H9 (cell line): Measurements from ENCODE around the gene GHSR. TPM values are rescaled to one million over a fixed set of nuclear protein-coding genes. Genes with fewer than 3 reads are reported as not detected.

ENCODE experiments used
- DNase-seq: peaks from one replicate; pipeline ENCODE4 v3.0.0-alpha.2; 2017
- H2AFZ ChIP-seq: one replicate; pipeline ENCODE4 v1.6.1; 2013; ENCODE audit warnings: mild to moderate bottlenecking, low read length, control low read depth, moderate library complexity
- H2AK5ac ChIP-seq: 2 replicates; pipeline ENCODE4 v1.6.1; 2013; ENCODE audit warnings: low read length, control low read depth, mixed read lengths; ENCODE audit not compliant: insufficient read length
- H2BK120ac ChIP-seq: one replicate; pipeline ENCODE4 v1.6.1; 2013; ENCODE audit warnings: low read depth, mild to moderate bottlenecking, low read length, control low read depth, inconsistent platforms; ENCODE audit not compliant: poor library complexity, severe bottlenecking
- H2BK12ac ChIP-seq: 2 replicates; pipeline ENCODE4 v1.6.1; 2013; ENCODE audit warnings: low read length, control low read depth, mixed read lengths, low read depth; ENCODE audit not compliant: insufficient read length
- H2BK15ac ChIP-seq: 2 replicates; pipeline ENCODE4 v1.6.1; 2013; ENCODE audit warnings: low read depth, low read length, control low read depth
- H2BK20ac ChIP-seq: one replicate; pipeline ENCODE4 v1.6.1; 2013; ENCODE audit warnings: low read depth, mild to moderate bottlenecking, low read length, control low read depth, inconsistent platforms; ENCODE audit not compliant: poor library complexity, severe bottlenecking
- H2BK5ac ChIP-seq: 2 replicates; pipeline ENCODE4 v1.6.1; 2013; ENCODE audit warnings: low read length, control low read depth, mixed read lengths; ENCODE audit not compliant: insufficient read length
- H3K14ac ChIP-seq: 2 replicates; pipeline ENCODE4 v1.6.1; 2013; ENCODE audit warnings: low read length, control low read depth; ENCODE audit not compliant: insufficient read depth
- H3K18ac ChIP-seq: 2 replicates; pipeline ENCODE4 v1.6.1; 2013; ENCODE audit warnings: low read depth, mild to moderate bottlenecking, mixed read lengths, low read length, control low read depth; ENCODE audit not compliant: insufficient read length
- H3K23ac ChIP-seq: 2 replicates; pipeline ENCODE4 v1.6.1; 2013; ENCODE audit warnings: low read length, control low read depth, mixed read lengths, low read depth; ENCODE audit not compliant: insufficient read length
- H3K23me2 ChIP-seq: 2 replicates; pipeline ENCODE4 v1.6.1; 2013; ENCODE audit warnings: low read depth, mild to moderate bottlenecking, mixed read lengths, low read length, control low read depth; ENCODE audit not compliant: insufficient read length, poor library complexity, severe bottlenecking
- H3K27ac ChIP-seq: 2 replicates; pipeline ENCODE4 v1.5.1; 2013; ENCODE audit warnings: low read length, control low read depth, mixed read lengths, low read depth; ENCODE audit not compliant: insufficient read length
- H3K27me3 ChIP-seq: 2 replicates; pipeline ENCODE4 v1.6.1; 2013; ENCODE audit warnings: low read length, control low read depth, inconsistent platforms; ENCODE audit not compliant: insufficient read depth
- H3K4ac ChIP-seq: 2 replicates; pipeline ENCODE4 v1.6.1; 2013; ENCODE audit warnings: low read depth, mild to moderate bottlenecking, control low read depth, inconsistent platforms, low read length, moderate library complexity
- H3K4me1 ChIP-seq: 2 replicates; pipeline ENCODE4 v1.6.1; 2013; ENCODE audit warnings: low read length, control low read depth, inconsistent platforms; ENCODE audit not compliant: insufficient read depth
- H3K4me2 ChIP-seq: 2 replicates; pipeline ENCODE4 v1.6.1; 2013; ENCODE audit warnings: low read length, control low read depth, mixed read lengths; ENCODE audit not compliant: insufficient read length, insufficient read depth
- H3K56ac ChIP-seq: 2 replicates; pipeline ENCODE4 v1.6.1; 2013; ENCODE audit warnings: low read depth, mild to moderate bottlenecking, mixed read lengths, low read length, control low read depth; ENCODE audit not compliant: insufficient read length
- H3K79me1 ChIP-seq: 2 replicates; pipeline ENCODE4 v1.6.1; 2013; ENCODE audit warnings: low read depth, mild to moderate bottlenecking, moderate library complexity, low read length, control low read depth, inconsistent platforms; ENCODE audit not compliant: insufficient read depth, poor library complexity, severe bottlenecking
- H3K79me2 ChIP-seq: 2 replicates; pipeline ENCODE4 v1.6.1; 2013; ENCODE audit warnings: low read length, control low read depth, inconsistent platforms; ENCODE audit not compliant: insufficient read depth
- H3K9ac ChIP-seq: 2 replicates; pipeline ENCODE4 v1.6.1; 2013; ENCODE audit warnings: low read length, control low read depth, mixed read lengths; ENCODE audit not compliant: insufficient read length; ENCODE audit errors: extremely low read depth
- H3K9me3 ChIP-seq: one replicate; pipeline ENCODE4 v1.6.1; 2013; ENCODE audit warnings: low read depth, low read length, inconsistent platforms; ENCODE audit not compliant: control insufficient read depth
- H3T11ph ChIP-seq: one replicate; pipeline ENCODE4 v1.6.1; 2013; ENCODE audit warnings: mild to moderate bottlenecking, low read length, control low read depth, inconsistent platforms
- H4K20me1 ChIP-seq: one replicate; pipeline ENCODE4 v1.6.1; 2013; ENCODE audit not compliant: control insufficient read depth, insufficient read length, insufficient read depth
- H4K5ac ChIP-seq: 2 replicates; pipeline ENCODE4 v1.6.1; 2013; ENCODE audit warnings: low read depth, mild to moderate bottlenecking, mixed read lengths, low read length, control low read depth; ENCODE audit not compliant: insufficient read length
- H4K8ac ChIP-seq: replicated peaks from 2 replicates; pipeline ENCODE4 v1.6.1; 2013; ENCODE audit warnings: low read length, control low read depth, mixed read lengths, low read depth; ENCODE audit not compliant: insufficient read length
- H4K91ac ChIP-seq: 2 replicates; pipeline ENCODE4 v1.6.1; 2013; ENCODE audit warnings: low read depth, mild to moderate bottlenecking, moderate library complexity, mixed read lengths, low read length, control low read depth; ENCODE audit not compliant: insufficient read length
- H3K27ac Mint-ChIP-seq, 3 experiments: 2 replicates in 2 of 3; 3 replicates in 1 of 3; pipeline ENCODE4 v1.8.0; 2020 to 2021; ENCODE audit warnings: mixed read lengths in 3 of 3, mild to moderate bottlenecking in 1 of 3, moderate library complexity in 1 of 3
- H3K27me3 Mint-ChIP-seq: 2 replicates; pipeline ENCODE4 v1.8.0; 2021; ENCODE audit warnings: low read depth, mild to moderate bottlenecking, moderate library complexity, mixed read lengths
- H3K36me3 Mint-ChIP-seq, 3 experiments: 2 replicates in 2 of 3; 3 replicates in 1 of 3; pipeline ENCODE4 v1.8.0; 2020 to 2021; ENCODE audit warnings: low read depth in 3 of 3, mixed read lengths in 3 of 3; ENCODE audit not compliant: insufficient read depth in 1 of 3
- H3K4me1 Mint-ChIP-seq, 2 experiments: 2 replicates each; pipeline ENCODE4 v1.8.0; 2020; ENCODE audit warnings: mixed read lengths in 2 of 2
- H3K4me3 Mint-ChIP-seq, 2 experiments: 2 replicates in 1 of 2; 3 replicates in 1 of 2; pipeline ENCODE4 v1.8.0; 2020 to 2021; ENCODE audit warnings: mild to moderate bottlenecking in 2 of 2, mixed read lengths in 2 of 2, moderate library complexity in 1 of 2
- H3K9me3 Mint-ChIP-seq, 2 experiments: 2 replicates in 1 of 2; 3 replicates in 1 of 2; pipeline ENCODE4 v1.8.0; 2020; ENCODE audit warnings: mild to moderate bottlenecking in 2 of 2, mixed read lengths in 2 of 2, moderate library complexity in 1 of 2
- CTCF ChIP-seq: fragments of 200-600 bp; sonication (generic); conservative IDR thresholded peaks from 3 replicates; pipeline ENCODE4 v1.8.0; 2021; ENCODE audit warnings: antibody characterized with exemption, mild to moderate bottlenecking
- WGBS: extraction: QIAGEN DNeasy Blood & Tissue Kit; methylation state at CpG from one replicate; pipeline ENCODE4 v1.1.7; 2013; ENCODE audit warnings: missing lambda C conversion rate, low lambda C conversion rate, mixed read lengths; ENCODE audit not compliant: insufficient read length; ENCODE audit errors: extremely low coverage; 5-methylcytosine and 5-hydroxymethylcytosine counted together
- total RNA-seq: library from RNA; stranded (reverse); gene quantifications from 2 replicates; pipeline ENCODE4 v1.2.1, GENCODE V29; 2021

The GHSR gene
- total RNA-seq, 1 experiment from 2014 or later = not detected

- Histone ChIP-seq H3T11ph (no peak overlapping the region), H3K23ac (no peak overlapping the region), H4K91ac (no peak overlapping the region), H4K8ac (no peak overlapping the region), H4K5ac (no peak overlapping the region), H3K79me2 (no peaks in the 10 kb centered on the region), H3K79me1 (no peaks in the 10 kb centered on the region), H3K23me2 (no peaks in the 10 kb centered on the region), H2BK120ac (no peak overlapping the region), H2BK5ac (no peak overlapping the region), H2BK12ac (no peak overlapping the region), H3K9ac (no peak overlapping the region), H4K20me1 (no peaks in the 10 kb centered on the region), H3K4me2 (no peak overlapping the region), H3K18ac (no peak overlapping the region), H2BK15ac (no peak overlapping the region), H3K27ac (no peak overlapping the region), H3K14ac (no peak overlapping the region), H3K27me3 (no peaks in the 10 kb centered on the region), H3K56ac (no peak overlapping the region), H3K9me3 (no peaks in the 10 kb centered on the region), H2AK5ac (no peak overlapping the region), H3K4me1 (no peaks in the 10 kb centered on the region), H2AFZ (no peak overlapping the region), H2BK20ac (no peak overlapping the region), H3K4ac (no peak overlapping the region)
- Mint-ChIP-seq H3K36me3 (no peaks in the 10 kb centered on the region), H3K27me3 (no peaks in the 10 kb centered on the region), H3K9me3 (no peaks in the 10 kb centered on the region), H3K4me1 (no peaks in the 10 kb centered on the region), H3K4me3 (no peak overlapping the region), H3K27ac (no peak overlapping the region)
- no peak for DNase-seq
- WGBS = no CpG with 5 or more reads among the region's 5 CpGs
- TF ChIP-seq CTCF = no peak
Observed at GRCh38 chr3:172415323-172415722, 32.9 kb downstream of the GHSR start.
